ENCODE measurements around the gene DUSP2.

DUSP2 gene, protein sequence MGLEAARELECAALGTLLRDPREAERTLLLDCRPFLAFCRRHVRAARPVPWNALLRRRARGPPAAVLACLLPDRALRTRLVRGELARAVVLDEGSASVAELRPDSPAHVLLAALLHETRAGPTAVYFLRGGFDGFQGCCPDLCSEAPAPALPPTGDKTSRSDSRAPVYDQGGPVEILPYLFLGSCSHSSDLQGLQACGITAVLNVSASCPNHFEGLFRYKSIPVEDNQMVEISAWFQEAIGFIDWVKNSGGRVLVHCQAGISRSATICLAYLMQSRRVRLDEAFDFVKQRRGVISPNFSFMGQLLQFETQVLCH

DNA sequence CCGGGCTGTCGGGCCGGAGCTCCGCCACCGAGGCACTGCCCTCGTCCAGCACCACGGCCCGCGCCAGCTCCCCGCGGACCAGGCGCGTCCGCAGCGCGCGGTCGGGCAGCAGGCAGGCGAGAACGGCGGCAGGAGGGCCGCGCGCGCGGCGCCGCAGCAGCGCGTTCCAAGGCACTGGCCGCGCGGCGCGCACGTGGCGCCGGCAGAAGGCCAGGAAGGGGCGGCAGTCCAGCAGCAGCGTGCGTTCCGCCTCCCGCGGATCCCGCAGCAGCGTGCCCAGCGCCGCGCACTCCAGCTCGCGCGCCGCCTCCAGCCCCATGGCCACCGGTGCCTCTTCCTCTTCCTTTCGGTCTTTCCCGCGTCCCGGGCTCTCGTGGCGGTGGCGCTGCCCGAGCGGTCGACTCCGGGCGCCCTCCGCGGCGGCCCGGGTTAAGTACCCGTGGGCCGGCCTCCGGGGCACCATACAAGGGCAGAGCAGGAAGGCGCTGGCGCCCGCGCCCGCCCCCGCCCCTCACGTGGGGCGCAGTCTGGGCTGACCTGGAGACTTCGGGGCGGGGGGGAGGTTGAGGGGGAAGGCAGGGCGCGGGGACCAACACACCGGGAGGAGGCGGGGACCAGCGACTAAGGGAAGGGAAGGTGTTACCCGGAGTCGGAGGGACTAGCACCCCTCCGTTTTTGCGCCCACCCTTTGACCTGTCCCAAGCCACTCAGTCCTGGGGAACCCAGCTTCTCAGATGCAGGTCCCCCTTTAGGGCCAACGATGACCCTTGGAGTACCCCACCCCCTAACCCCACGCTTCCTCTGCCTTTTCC lies at the start of gene DUSP2:
DUSP2 (minus strand) TSS at position 405 of the 812 bp plus-strand sequence; CDS start at position 319, 86 bp downstream.
- Mint-ChIP-seq H3K27ac (peak within 1 kb of the TSS; percentile 98), H3K27me3 (no peaks in the 10 kb centered on the region), H3K36me3 (peaks cover 12% of the 10 kb centered on the region), H3K9me3 (no peaks in the 10 kb centered on the region), H3K4me3 (peak within 1 kb of the TSS; percentile 92), H3K4me1 (peaks cover 69% of the 10 kb centered on the region)
- peak; percentile 91 for DNase-seq
- CTCF ChIA-PET: interaction anchor here (1.0 to 18.7 kb wide), 3 partner anchors 11 to 29 kb away, joined by 3 to 507 read pairs (median 18); no protein-coding TSS in a partner anchor

DNA sequence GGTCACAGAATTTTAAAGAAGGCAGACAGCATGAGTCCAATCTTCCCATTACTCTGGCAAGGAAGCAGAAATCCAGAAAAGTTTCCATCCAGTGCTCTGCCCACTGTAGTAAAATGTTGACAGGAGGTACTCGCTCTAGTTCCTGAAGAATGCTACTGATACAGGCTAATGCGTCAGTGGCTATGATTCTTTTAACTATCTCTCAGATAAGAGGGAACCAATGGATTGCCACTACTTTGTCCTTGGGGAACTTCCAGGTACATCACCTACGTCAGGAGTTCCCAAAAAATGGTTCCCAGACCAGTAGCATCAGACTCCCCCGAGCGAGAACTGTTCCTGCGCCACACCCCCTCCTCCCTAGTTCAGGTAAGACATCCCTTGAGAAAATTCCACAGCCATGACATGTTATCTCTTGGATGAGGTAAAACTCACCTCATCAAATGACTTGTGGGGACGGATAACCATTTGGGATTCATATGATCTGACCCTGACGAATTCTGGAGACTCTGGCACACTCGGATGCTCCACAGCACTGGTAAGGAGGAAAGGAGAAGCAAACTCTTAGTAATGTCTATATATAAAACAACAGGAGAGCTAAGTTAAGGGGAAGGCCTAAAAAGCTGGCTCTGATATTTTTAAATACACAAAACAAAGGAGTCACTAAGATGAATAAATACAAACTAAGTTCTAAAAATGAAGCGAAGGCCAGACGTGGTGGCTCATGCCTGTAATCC lies 46.9 kb upstream of the DUSP2 start:
- no peak overlapping the region for H3K27ac Mint-ChIP-seq
- CTCF ChIA-PET: interaction anchor here (1.0 kb wide), 2 partner anchors 18 to 75 kb away, joined by 3 to 4 read pairs; no protein-coding TSS in a partner anchor
- peaks cover 40% of the 10 kb centered on the region for H3K36me3 Mint-ChIP-seq
- DNase-seq: no peak
- no peaks in the 10 kb centered on the region for H3K27me3 Mint-ChIP-seq
- peaks cover 13% of the 10 kb centered on the region for H3K4me1 Mint-ChIP-seq
- H3K9me3 Mint-ChIP-seq: no peaks in the 10 kb centered on the region
- H3K4me3 Mint-ChIP-seq: no peak overlapping the region

DNA sequence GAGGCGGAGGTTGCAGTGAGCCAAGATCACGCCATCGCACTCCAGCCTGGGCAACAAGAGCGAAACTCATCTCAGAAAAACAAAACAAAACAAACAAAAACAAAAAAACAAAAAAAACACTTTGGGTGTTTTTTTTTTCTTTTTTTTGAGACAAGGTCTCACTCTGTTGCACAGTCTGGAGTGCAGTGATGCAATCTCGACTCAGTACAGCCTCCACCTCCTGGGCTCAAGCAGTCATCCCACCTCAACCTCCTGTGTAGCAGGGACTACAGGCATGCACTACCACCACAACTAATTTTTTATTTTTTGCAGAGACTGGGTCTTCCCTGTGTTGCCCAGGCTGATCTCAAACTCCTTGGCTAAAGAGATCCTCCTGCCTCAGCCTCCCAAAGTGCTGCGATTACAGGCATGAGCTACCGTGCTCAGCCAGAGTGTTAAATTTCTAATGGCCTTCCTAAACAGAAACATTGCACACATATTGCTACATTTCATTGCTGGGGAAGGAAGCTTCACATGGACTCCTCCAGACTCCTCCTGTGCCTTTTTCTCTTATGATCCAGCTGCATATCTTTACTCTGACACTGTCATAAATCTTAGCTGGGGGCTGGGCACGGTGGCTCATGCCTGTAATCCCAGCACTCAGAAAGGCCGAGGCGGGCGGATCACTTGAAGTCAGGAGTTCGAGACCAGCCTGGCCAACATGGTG lies 43.7 kb upstream of the DUSP2 start:
- Mint-ChIP-seq H3K9me3 (no peaks in the 10 kb centered on the region), H3K27ac (no peak overlapping the region), H3K27me3 (no peaks in the 10 kb centered on the region), H3K36me3 (peaks cover 59% of the 10 kb centered on the region), H3K4me3 (no peak overlapping the region), H3K4me1 (peaks cover 13% of the 10 kb centered on the region)
- DNase-seq: no peak
- CTCF ChIA-PET: interaction anchor here (0.7 kb wide), 1 partner anchor 9 kb away, joined by 3 read pairs; no protein-coding TSS in a partner anchor

DNA sequence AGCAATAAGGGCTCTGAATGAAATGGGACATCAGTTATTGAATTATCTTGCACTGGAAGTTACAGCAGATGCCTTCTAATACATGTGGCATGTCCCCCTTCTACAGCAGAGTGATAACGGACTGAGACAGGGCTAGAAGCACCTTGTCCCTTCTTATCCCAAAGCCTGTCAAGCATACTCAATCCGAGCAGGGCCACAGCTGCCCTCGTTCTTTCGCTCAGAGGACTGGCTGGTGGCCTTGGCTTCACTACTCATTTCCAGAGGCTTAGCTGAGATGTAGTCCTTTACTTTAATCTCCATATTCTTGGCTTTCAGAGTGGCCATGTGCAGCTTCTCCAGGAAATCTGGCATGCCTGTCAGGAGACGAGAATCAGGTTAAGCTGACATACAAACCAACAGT lies 41.3 kb upstream of the DUSP2 start:
- CTCF ChIA-PET: interaction anchor here (3.2 kb wide), 1 partner anchor 12 kb away, joined by 15 read pairs; no protein-coding TSS in a partner anchor
- H3K27ac Mint-ChIP-seq: no peak overlapping the region
- no peak for DNase-seq
- H3K27me3 Mint-ChIP-seq: no peaks in the 10 kb centered on the region
- H3K9me3 Mint-ChIP-seq: no peaks in the 10 kb centered on the region
- no peak overlapping the region for H3K4me3 Mint-ChIP-seq
- H3K36me3 Mint-ChIP-seq: peaks cover 44% of the 10 kb centered on the region
- peaks cover 2% of the 10 kb centered on the region for H3K4me1 Mint-ChIP-seq

DNA sequence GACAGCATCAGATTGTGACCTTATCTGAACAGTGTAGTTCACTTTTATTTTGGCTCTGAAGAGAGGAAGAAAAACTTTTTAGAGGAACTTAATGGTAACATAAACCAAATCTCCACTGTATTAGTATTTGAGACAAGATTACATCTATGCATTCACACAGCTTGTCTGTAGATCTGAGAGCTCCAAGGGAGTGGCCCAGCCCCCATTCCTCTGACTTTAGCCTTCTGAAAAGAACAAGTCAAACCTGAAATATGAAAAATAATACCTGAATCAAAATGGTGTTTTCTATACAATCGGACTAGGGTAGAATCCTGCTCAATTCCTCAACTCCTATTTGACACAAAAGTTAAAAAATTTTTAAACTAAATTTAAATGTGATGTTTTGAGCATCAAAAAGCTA lies 40.3 kb upstream of the DUSP2 start:
- Mint-ChIP-seq H3K36me3 (peaks cover 40% of the 10 kb centered on the region), H3K9me3 (no peaks in the 10 kb centered on the region), H3K4me1 (peaks cover 7% of the 10 kb centered on the region), H3K27me3 (no peaks in the 10 kb centered on the region), H3K4me3 (no peak overlapping the region), H3K27ac (no peak overlapping the region)
- CTCF ChIA-PET: interaction anchor here (3.2 kb wide), 1 partner anchor 11 kb away, joined by 15 read pairs; no protein-coding TSS in a partner anchor
- no peak for DNase-seq

DNA sequence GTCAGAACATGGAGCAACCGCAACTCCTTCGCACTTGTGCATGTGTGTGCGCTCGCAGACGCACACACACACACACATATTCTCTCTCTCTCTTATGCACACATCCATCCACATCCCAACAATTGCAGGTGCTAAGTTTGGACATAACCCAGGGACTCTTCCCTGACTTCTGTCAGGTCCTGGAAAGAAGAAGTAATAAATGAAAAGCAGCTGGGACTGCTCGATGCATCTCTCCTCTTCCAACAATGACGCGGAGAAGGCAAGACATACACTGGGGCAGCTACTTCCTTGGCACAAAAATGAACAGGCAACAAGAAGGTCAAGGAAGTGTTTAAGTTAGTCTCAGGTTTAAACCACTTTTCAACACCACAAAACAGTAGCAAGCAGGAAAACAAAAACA lies 39.7 kb upstream of the DUSP2 start:
- H3K36me3 Mint-ChIP-seq: peaks cover 40% of the 10 kb centered on the region
- H3K4me3 Mint-ChIP-seq: no peak overlapping the region
- H3K4me1 Mint-ChIP-seq: peaks cover 9% of the 10 kb centered on the region
- peak overlapping the region; percentile 33 for H3K27ac Mint-ChIP-seq
- no peaks in the 10 kb centered on the region for H3K9me3 Mint-ChIP-seq
- H3K27me3 Mint-ChIP-seq: no peaks in the 10 kb centered on the region
- no peak for DNase-seq
- CTCF ChIA-PET: interaction anchor here (3.2 kb wide), 1 partner anchor 10 kb away, joined by 15 read pairs; no protein-coding TSS in a partner anchor

DNA sequence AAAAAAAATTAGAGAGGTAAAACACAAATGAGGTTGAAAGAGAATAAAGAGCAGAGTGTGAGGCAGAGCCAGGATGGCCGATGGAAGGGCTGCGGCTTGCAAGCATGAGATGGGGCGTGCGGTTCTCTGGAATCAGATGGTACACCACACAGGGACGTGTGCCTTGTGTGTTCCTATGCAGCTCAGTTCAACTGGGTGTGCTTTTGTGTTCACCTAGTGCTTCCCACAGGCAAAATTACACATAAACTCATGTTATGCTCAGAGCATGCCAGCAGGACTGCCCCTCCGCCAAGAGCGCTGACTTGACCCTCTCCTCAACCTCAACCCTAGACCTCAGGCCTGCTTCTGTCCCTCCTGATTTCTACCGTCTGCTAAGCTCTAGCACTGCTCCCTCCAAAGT lies 38.9 kb upstream of the DUSP2 start:
- CTCF ChIA-PET: interaction anchor here (3.2 kb wide), 1 partner anchor 9 kb away, joined by 15 read pairs; no protein-coding TSS in a partner anchor
- H3K36me3 Mint-ChIP-seq: peaks cover 38% of the 10 kb centered on the region
- H3K27ac Mint-ChIP-seq: no peak overlapping the region
- H3K9me3 Mint-ChIP-seq: no peaks in the 10 kb centered on the region
- DNase-seq: no peak
- peaks cover 11% of the 10 kb centered on the region for H3K4me1 Mint-ChIP-seq
- no peaks in the 10 kb centered on the region for H3K27me3 Mint-ChIP-seq
- H3K4me3 Mint-ChIP-seq: no peak overlapping the region

DNA sequence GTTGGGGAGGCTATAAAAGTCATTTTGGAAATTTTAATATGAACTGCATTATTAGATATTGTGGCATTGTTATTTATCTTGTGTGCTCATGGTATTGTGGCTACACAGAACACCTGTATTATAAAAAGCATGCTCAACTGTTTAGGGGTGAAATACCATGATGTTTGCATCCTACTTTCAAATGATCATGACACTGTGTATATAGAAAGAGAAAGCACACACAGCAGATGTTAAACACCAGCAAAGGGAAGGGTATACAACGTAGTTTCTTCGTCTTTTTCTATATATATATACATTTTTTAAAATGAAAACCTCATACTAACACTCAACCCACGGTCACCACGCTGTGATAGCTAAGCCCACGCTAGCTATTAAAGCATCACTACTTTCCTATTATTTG lies 36.3 kb upstream of the DUSP2 start:
- CTCF ChIA-PET: interaction anchor here (0.5 to 1.9 kb wide), 4 partner anchors 41 to 186 kb away, joined by 3 to 5 read pairs (median 4); partner anchors contain the start of gene ASTL

DNA sequence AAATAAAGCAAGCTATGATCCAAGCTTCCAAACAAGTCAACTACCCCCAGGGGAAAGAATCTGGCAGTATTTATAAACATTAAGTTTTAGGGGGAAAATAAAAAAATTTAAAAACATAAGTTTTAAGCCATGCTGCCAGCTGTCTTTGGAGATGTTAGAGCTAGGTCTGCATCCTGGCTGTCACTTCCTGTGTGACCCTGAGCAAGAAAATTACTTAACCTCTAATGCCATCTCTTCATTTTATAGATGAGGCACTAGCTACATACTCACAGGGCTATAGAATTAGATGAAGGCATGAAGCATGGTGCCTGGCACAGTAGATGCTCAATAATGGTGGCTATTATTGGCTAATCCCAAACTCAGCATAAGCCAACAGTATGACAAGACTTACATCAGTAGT lies 35.3 kb upstream of the DUSP2 start:
- Mint-ChIP-seq H3K27me3 (peaks cover 13% of the 10 kb centered on the region), H3K36me3 (peaks cover 19% of the 10 kb centered on the region), H3K9me3 (no peaks in the 10 kb centered on the region), H3K27ac (no peak overlapping the region), H3K4me1 (peaks cover 11% of the 10 kb centered on the region), H3K4me3 (no peak overlapping the region)
- DNase-seq: no peak
- CTCF ChIA-PET: interaction anchor here (0.7 to 1.9 kb wide), 6 partner anchors 22 to 78 kb away, joined by 3 to 11 read pairs (median 4); partner anchors contain the start of gene ASTL

More for the DNA sequence above, 36.3 kb upstream of the DUSP2 start:
- no peak for DNase-seq
- Mint-ChIP-seq H3K4me1 (peaks cover 11% of the 10 kb centered on the region), H3K36me3 (peaks cover 28% of the 10 kb centered on the region), H3K4me3 (no peak overlapping the region), H3K27me3 (peaks cover 4% of the 10 kb centered on the region), H3K9me3 (no peaks in the 10 kb centered on the region), H3K27ac (no peak overlapping the region)

DNA sequence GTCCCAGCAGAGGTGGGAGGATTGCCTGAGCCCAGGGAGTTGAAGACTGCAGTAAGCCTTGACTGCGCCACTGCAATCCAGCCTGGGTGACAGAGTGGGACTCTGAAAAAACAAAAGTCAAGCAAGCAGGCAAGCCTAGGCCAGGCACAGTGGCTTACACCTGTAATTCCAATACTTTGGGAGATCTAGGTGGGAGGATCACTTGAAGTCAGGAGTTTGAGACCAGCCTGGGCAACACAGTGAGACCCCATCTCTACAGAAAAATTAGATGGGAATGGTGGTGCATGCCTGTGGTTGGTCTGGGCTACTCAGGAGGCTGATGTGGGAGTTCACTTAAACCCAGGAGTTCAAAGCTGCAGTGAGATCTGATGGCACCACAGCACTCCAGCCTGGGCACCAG lies 34.8 kb upstream of the DUSP2 start:
- H3K27ac Mint-ChIP-seq: no peak overlapping the region

DNA sequence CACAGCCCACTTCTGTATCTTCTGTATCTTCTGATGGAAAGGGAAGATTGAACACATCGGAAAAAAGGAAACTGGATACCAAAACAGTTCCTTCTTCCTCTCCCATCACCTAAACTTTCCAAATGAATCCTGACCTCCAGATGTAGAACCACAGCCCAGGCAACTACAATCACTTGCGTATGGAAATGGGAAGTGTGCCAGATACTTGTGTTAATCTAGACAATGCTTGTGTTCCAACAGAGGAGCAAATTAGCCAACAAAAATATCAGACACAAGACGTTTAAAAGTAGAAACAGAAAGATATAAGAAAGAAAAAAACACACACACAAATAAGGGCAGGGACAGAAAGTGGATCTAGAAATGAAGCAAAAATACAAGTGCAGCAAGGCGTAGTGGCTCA lies 31.4 kb upstream of the DUSP2 start:
- CTCF ChIA-PET: interaction anchor here (3.6 to 5.7 kb wide), 2 partner anchors 37 to 91 kb away, joined by 23 to 507 read pairs; partner anchors contain the start of genes ASTL and DUSP2

More for the DNA sequence above, 34.8 kb upstream of the DUSP2 start:
- Mint-ChIP-seq H3K4me1 (peaks cover 11% of the 10 kb centered on the region), H3K36me3 (peaks cover 13% of the 10 kb centered on the region), H3K27me3 (peaks cover 13% of the 10 kb centered on the region), H3K4me3 (no peak overlapping the region), H3K9me3 (no peaks in the 10 kb centered on the region)
- no peak for DNase-seq
- CTCF ChIA-PET: interaction anchor here (0.8 to 1.9 kb wide), 5 partner anchors 39 to 79 kb away, joined by 3 to 11 read pairs (median 4); partner anchors contain the start of gene ASTL

DNA sequence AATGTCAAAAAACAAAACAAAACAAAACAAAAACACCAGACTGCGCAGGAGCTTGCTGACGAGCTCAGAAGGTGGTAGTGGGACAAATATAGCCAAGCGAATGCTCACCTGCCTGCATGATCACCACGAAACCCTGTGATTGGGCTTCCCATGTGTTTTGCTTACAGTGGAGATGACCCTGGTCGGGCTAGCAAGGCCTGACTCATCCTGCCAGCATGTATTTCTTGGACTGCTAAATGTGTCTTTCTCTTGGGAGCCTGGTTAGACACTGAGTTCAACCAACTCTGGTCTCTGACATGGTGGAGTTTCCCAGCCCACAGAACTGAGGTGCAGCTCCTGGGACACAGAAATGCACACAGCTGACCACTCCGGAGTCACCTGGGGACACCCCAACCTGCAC lies 30.7 kb upstream of the DUSP2 start:
- CTCF ChIA-PET: interaction anchor here (0.8 to 5.7 kb wide), 8 partner anchors 10 to 183 kb away, joined by 3 to 507 read pairs (median 15); partner anchors contain the start of genes ADRA2B, ASTL and DUSP2
- Mint-ChIP-seq H3K27ac (no peak overlapping the region), H3K4me3 (no peak overlapping the region), H3K9me3 (no peaks in the 10 kb centered on the region), H3K36me3 (no peaks in the 10 kb centered on the region), H3K27me3 (peaks cover 13% of the 10 kb centered on the region), H3K4me1 (peaks cover 11% of the 10 kb centered on the region)
- DNase-seq: no peak

More for the DNA sequence above, 31.4 kb upstream of the DUSP2 start:
- H3K27ac Mint-ChIP-seq: no peak overlapping the region
- peaks cover 11% of the 10 kb centered on the region for H3K4me1 Mint-ChIP-seq
- no peaks in the 10 kb centered on the region for H3K36me3 Mint-ChIP-seq
- peaks cover 13% of the 10 kb centered on the region for H3K27me3 Mint-ChIP-seq
- DNase-seq: no peak
- H3K4me3 Mint-ChIP-seq: no peak overlapping the region
- H3K9me3 Mint-ChIP-seq: no peaks in the 10 kb centered on the region

Data from activated naive CD4-positive, alpha-beta T cell treated with anti-CD3 and anti-CD28 coated beads, Interleukin-2, amount 10 ng/mL, durations not matched to agents 7 days and 5 days (primary cell).